Stimulated activated memory B cell treated with anti-CD40 and anti-IgM and Interleukin-4, amounts not matched to agents 10 μg/mL and 1 μg/mL and 100 μg/mL, for 72 hours (primary cell): ENCODE results near the gene PNLIPRP2.

Source experiments
- ATAC-seq: fragments of 150-1000 bp; cut with Tn5 transposase; 2 replicates; pipeline ENCODE4 v1.10.0; 2021
- H3K27ac Mint-ChIP-seq: one replicate; pipeline ENCODE4 v1.8.0; 2022; ENCODE audit warnings: mild to moderate bottlenecking, mixed read lengths
- H3K27me3 Mint-ChIP-seq: one replicate; pipeline ENCODE4 v1.8.0; 2022; ENCODE audit warnings: mixed read lengths
- H3K36me3 Mint-ChIP-seq: one replicate; pipeline ENCODE4 v1.8.0; 2022; ENCODE audit warnings: mixed read lengths
- H3K4me1 Mint-ChIP-seq: one replicate; pipeline ENCODE4 v1.8.0; 2022; ENCODE audit warnings: mixed read lengths
- H3K4me3 Mint-ChIP-seq: one replicate; pipeline ENCODE4 v1.8.0; 2022; ENCODE audit warnings: mild to moderate bottlenecking, moderate library complexity, mixed read lengths
- H3K9me3 Mint-ChIP-seq: one replicate; pipeline ENCODE4 v1.8.0; 2022; ENCODE audit warnings: mixed read lengths

PNLIPRP2 gene

DNA sequence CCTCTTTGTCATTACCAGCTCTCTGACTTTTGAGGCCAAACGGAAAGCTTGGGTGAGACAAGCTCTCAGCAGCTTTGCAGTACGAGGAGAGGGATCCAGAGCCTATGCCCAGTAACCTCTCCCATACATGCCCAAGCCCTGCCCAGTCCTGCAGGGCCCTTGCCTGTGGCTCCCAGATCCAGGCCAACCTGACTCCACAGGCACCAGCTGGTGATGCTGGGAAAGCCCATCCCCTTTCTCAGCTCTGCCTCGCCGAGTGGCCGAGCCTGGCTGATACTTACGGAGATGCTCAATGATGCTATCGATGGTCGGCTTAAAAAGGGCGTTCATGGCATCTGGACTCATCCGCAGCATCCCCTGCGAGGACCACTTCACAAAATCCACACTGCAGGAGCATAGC is 55.4 kb downstream of the PNLIPRP2 start:
- no peaks in the 10 kb centered on the region for H3K27me3 Mint-ChIP-seq
- H3K36me3 Mint-ChIP-seq, result no peaks in the 10 kb centered on the region
- no peak overlapping the region for H3K4me3 Mint-ChIP-seq
- H3K4me1 Mint-ChIP-seq, result no peaks in the 10 kb centered on the region
- ATAC-seq, result no peak
- H3K27ac Mint-ChIP-seq, result no peak overlapping the region
- no peaks in the 10 kb centered on the region for H3K9me3 Mint-ChIP-seq

DNA sequence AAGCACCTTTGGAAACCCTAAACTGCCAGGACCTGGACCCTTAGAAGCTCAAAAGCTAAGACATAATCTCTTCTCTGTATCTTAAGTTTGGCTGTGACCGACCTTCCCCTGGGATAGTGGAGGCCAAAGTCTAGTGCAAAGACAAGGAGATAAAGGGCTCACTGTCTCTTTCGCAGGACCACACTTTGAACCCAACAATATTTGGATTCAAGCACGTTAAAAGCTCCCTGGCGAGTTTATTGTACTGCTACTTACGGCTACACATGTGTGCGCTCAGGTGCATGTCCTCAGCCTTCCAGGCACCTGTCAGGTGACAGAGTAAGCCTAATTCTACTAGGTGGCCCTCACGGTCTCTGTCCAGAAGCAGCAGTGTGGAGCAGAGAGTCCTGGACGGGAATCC is 55.9 kb downstream of the PNLIPRP2 start:
- H3K27me3 Mint-ChIP-seq, result no peaks in the 10 kb centered on the region
- no peaks in the 10 kb centered on the region for H3K4me1 Mint-ChIP-seq
- no peak overlapping the region for H3K27ac Mint-ChIP-seq
- no peaks in the 10 kb centered on the region for H3K36me3 Mint-ChIP-seq
- no peaks in the 10 kb centered on the region for H3K9me3 Mint-ChIP-seq
- no peak overlapping the region for H3K4me3 Mint-ChIP-seq
- ATAC-seq, result no peak

DNA sequence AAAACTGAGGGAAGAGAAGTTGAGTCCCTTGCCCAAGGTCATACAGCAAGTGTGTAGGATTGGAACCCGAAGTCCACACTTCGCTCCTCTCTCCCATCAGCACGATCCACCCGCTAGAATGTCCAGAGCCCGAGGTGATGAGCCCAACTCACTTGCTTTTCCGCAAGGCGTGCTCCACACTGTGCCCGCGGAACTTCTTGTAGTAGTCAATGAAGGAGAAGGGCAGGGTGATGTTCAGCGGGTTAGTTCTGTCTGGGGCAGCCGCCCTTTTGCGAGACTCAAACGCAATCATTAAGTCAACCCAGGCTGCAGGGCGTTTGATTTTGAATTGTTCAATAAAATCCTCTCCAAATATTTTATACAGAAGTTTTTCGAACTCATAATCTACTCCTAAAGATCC is 58.6 kb downstream of the PNLIPRP2 start:
- Mint-ChIP-seq H3K4me3 (no peak overlapping the region), H3K27ac (no peak overlapping the region), H3K9me3 (no peaks in the 10 kb centered on the region), H3K36me3 (no peaks in the 10 kb centered on the region), H3K27me3 (no peaks in the 10 kb centered on the region), H3K4me1 (no peaks in the 10 kb centered on the region)
- ATAC-seq, result no peak

DNA sequence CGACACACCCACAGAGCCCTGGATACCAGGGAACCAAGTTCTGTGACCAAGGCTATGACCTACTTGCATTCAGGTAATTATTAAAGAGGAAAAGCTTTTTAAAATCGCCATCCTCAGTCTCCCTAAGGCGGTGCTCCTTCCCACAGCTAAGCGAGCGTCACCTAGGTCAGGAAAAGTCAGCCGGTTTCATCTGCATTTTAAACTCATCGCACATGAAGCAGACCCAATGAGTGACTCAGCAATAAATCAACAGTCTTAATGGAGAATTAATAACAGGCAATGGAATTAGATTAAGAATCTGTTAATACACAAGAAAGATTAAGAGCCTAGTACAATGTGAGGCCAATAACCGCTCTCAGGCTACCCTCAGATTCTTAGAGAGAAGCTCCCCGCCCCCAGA is 62.4 kb downstream of the PNLIPRP2 start:
- no peaks in the 10 kb centered on the region for H3K9me3 Mint-ChIP-seq
- H3K4me1 Mint-ChIP-seq, result no peaks in the 10 kb centered on the region
- H3K27me3 Mint-ChIP-seq, result peaks cover 10% of the 10 kb centered on the region
- no peak for ATAC-seq
- no peaks in the 10 kb centered on the region for H3K36me3 Mint-ChIP-seq
- H3K27ac Mint-ChIP-seq, result no peak overlapping the region
- H3K4me3 Mint-ChIP-seq, result no peak overlapping the region

DNA sequence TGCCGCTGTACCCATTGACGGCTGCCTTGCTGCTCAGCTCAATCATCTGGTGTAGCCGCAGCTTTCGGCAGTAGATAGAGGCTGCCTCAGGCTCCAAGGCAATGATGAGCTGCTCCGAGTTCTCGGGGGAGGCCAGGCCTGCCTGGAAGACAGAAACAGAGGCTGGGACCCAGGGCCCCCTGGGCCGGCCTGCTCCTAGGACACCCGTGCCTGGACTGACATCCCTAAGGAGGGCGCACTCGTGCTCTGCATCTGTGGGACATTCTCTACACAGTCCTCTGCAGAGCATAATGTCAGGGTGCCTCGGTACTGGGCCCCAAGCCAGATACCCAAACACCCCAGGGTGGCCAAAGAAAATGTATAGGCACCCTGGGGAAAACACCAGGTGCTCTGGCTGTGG is 63.1 kb downstream of the PNLIPRP2 start:
- peaks cover 10% of the 10 kb centered on the region for H3K27me3 Mint-ChIP-seq

DNA sequence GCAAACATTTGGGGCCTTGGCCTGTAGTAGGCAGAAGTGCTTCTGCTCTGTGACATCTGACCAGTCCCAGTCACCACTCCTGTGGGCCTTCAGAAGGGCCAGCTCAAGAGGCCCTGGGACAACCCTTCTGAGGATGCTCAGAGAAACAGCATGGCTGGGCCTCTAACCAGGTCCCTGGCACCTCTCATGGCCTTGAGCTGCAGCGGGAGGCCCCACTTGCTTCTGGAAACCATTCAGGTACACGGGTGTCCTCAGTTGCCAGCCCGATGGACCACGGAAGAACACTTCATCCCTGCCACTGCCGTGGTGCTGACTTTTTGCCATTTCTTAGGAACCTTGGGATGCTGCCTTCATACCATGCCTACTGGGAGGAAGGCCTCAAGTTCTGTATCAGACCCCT is 64.0 kb downstream of the PNLIPRP2 start:
- H3K9me3 Mint-ChIP-seq, result no peaks in the 10 kb centered on the region
- H3K4me3 Mint-ChIP-seq, result no peak overlapping the region
- no peak overlapping the region for H3K27ac Mint-ChIP-seq
- no peak for ATAC-seq
- no peaks in the 10 kb centered on the region for H3K4me1 Mint-ChIP-seq
- H3K36me3 Mint-ChIP-seq, result no peaks in the 10 kb centered on the region
- H3K27me3 Mint-ChIP-seq, result peaks cover 10% of the 10 kb centered on the region

More for the DNA sequence above, 63.1 kb downstream of the PNLIPRP2 start:
- Mint-ChIP-seq H3K4me1 (no peaks in the 10 kb centered on the region), H3K36me3 (no peaks in the 10 kb centered on the region), H3K4me3 (no peak overlapping the region), H3K9me3 (no peaks in the 10 kb centered on the region), H3K27ac (no peak overlapping the region)
- ATAC-seq, result no peak

DNA sequence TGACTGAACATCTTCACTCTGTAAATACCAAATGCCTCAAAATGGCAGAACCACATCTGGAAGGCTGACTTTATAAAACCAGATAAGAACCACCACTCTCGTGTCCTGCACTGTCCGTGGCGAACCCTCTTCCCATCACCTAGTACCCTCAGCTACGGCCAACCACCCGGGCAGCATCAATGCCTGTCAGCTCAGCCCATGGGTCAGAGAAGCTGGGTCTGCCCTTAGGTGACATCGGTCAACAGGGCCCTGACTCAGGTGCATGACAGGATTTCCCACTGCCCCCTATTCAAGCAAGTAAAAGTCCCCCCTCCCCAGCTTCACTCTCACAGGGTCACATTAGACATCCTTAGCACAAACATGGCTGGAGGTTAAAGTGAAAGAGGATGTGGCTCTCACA is 65.1 kb downstream of the PNLIPRP2 start:
- Mint-ChIP-seq H3K4me3 (no peak overlapping the region), H3K4me1 (no peaks in the 10 kb centered on the region), H3K36me3 (no peaks in the 10 kb centered on the region), H3K9me3 (no peaks in the 10 kb centered on the region), H3K27ac (no peak overlapping the region), H3K27me3 (peaks cover 10% of the 10 kb centered on the region)
- ATAC-seq, result no peak

DNA sequence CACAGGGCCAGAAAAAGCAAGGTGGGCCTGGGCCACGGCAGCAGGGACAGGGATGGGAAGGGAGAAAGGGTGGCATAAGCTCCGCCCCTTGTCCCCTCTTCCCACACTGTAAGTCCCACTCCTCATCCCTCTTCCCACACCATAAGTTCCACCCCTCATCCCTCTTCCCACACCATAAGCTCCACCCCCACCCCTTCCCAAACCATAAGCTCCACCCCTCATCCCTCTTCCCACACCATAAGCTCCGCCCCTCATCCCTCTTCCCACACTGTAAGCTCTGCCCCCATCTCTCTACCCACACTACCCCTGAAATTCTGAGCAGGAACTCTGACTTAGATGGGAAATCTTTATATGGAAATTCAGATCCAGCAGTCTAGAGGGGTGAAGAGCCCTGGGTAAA is 65.9 kb downstream of the PNLIPRP2 start:
- H3K27me3 Mint-ChIP-seq, result peaks cover 10% of the 10 kb centered on the region
- ATAC-seq, result no peak
- no peaks in the 10 kb centered on the region for H3K4me1 Mint-ChIP-seq
- H3K36me3 Mint-ChIP-seq, result no peaks in the 10 kb centered on the region
- H3K4me3 Mint-ChIP-seq, result no peak overlapping the region
- no peaks in the 10 kb centered on the region for H3K9me3 Mint-ChIP-seq
- no peak overlapping the region for H3K27ac Mint-ChIP-seq

DNA sequence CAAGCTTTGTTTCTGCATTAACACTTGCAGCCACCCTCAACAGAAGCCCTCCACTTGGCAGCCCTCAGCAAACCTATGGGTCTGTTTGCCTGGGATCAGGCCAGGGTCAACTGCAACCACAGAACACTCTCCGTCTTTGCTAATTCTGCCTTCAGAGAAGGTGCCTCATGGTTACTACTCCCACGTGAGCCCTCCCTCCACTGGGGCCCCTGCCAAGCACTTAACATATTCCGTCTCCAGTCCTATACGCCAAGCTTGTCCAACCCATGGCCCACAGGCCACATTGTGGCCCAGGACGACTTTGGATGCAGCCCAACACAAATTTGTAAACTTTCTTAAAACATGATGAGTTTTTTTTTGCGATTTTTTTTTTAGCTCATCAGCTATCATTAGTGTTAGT is 66.9 kb downstream of the PNLIPRP2 start:
- Mint-ChIP-seq H3K36me3 (no peaks in the 10 kb centered on the region), H3K27me3 (peaks cover 10% of the 10 kb centered on the region), H3K9me3 (no peaks in the 10 kb centered on the region), H3K27ac (no peak overlapping the region), H3K4me1 (no peaks in the 10 kb centered on the region), H3K4me3 (no peak overlapping the region)
- ATAC-seq, result no peak

DNA sequence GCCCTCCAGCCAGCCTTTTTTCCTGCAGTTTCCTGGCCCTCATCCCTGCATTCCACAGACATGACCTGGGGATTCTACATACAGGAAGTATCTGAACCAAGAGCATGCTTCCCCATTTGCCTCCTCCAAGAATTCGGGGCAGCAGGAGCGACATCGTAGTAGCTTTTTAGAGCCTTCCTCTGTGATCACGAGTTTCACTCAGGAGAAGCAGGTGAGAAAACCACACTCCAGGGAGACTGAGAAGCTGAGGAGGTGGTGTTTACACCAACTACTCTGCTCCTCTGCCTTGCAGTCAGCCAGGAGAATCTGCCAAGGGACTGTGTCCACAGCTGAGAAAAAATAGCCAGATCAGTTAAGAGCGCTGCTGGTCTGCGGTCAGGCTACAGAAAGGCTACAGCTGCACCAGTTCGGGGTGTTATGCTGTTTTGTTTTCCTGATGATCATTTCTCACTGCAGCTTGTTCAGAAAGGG is 67.5 kb downstream of the PNLIPRP2 start:
- Mint-ChIP-seq H3K36me3 (no peaks in the 10 kb centered on the region), H3K9me3 (no peaks in the 10 kb centered on the region), H3K4me1 (no peaks in the 10 kb centered on the region), H3K27ac (no peak overlapping the region), H3K27me3 (peaks cover 10% of the 10 kb centered on the region), H3K4me3 (no peak overlapping the region)
- ATAC-seq, result no peak

DNA sequence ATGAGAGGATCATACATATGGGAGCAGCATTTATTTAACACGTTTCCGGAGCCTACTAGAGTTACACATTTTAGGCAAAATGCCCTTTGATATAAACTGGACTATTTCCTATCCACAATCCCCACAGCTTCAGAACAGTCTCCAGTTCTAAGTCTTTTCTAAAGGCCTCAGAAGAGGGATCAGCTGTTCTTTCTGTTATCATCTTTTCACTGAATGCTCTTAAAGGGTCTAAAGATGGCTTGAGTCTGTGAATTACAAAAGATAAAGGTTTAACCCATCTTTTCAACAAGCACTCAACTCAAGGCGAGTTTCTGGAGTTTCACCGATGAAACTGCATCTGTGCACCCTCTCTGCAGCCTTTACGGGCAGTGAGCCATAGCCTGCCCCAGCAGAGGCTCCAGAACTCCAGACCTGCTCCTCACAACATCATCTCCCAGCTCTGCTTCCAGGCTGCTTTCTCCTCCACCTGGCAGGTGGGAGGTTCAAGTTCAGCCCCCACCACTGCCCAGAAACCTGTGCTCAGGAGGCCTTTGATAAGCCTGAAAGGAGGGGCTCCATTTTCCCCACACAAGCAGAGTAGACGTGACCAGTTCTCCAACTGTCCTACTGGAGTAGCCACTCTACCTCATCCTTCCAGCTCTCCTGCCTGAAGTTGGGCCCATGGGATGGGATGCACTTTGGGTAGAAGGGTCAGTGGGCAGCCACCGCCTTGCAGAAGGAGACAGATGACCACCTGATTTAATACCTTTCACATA is 68.2 kb downstream of the PNLIPRP2 start:
- Mint-ChIP-seq H3K4me3 (no peak overlapping the region), H3K36me3 (no peaks in the 10 kb centered on the region), H3K27me3 (peaks cover 10% of the 10 kb centered on the region), H3K27ac (no peak overlapping the region), H3K4me1 (no peaks in the 10 kb centered on the region), H3K9me3 (no peaks in the 10 kb centered on the region)
- no peak for ATAC-seq

DNA sequence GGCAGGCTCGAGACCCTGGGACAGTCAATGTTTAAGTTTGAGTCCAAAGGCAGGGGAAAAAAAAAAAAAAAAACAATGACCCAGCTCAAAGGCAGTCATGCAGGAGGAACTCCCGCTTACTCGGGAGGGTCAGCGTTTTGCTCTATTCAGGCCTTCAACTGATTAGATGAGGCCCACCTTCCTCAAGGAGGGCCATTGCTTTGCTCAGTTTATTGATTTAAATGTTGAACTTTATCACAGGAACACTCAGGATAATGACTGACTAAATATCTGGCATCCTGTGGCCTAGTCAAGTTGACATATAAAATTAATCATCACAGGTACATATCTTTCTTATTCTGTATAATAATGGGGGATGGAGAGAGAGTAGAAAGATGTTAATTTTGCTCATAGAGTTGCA is 69.0 kb downstream of the PNLIPRP2 start:
- no peak for ATAC-seq
- Mint-ChIP-seq H3K4me1 (no peaks in the 10 kb centered on the region), H3K27me3 (peaks cover 10% of the 10 kb centered on the region), H3K36me3 (no peaks in the 10 kb centered on the region), H3K4me3 (no peak overlapping the region), H3K27ac (no peak overlapping the region), H3K9me3 (no peaks in the 10 kb centered on the region)

DNA sequence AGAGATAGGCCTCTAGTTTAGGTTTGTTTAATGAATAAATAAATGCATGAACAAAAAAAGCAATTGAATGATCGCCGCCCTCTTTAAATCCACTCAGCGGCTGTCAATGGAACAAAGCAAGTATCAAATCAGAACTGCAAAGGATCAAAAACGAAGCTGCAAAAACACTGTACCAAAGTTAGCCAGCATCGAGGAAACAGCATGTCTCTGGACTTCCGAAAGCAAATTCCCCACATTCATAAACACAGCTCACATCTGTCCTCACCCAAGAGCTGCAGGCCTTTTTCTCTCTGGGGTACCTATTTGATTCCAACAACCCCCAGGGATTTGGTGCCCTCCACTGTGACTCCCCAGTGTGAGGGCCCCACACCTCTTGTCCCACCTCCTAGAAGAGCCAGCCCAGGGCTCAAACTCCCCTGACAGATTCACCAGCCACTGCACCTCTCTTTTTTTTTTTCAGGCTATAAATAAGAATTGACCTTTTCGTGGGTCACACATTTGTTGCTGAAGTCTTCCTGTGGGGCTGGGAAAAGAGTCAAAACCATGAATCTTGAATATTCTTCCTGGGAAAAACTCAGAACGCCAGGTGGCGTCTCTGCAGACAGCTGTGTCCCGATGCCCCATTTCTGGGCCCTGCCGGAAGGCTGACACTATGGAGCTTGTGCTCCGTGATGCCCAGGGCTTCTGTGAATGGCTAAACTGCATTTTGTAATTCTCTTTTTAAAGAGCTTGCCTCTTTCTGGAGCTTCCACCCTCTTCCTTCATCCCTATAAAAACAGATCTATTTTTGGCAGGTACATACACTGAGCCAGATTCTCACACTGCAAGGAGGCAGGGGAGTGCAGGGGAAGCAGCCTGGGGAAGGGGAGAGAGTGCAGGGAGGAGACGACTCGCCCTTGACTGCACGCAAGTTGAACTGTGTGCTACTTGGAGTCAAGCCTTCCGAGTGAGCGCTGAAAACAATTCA is 69.9 kb downstream of the PNLIPRP2 start:
- Mint-ChIP-seq H3K36me3 (no peaks in the 10 kb centered on the region), H3K27me3 (peaks cover 10% of the 10 kb centered on the region), H3K4me1 (no peaks in the 10 kb centered on the region), H3K27ac (no peak overlapping the region), H3K4me3 (no peak overlapping the region), H3K9me3 (no peaks in the 10 kb centered on the region)
- ATAC-seq, result no peak

DNA sequence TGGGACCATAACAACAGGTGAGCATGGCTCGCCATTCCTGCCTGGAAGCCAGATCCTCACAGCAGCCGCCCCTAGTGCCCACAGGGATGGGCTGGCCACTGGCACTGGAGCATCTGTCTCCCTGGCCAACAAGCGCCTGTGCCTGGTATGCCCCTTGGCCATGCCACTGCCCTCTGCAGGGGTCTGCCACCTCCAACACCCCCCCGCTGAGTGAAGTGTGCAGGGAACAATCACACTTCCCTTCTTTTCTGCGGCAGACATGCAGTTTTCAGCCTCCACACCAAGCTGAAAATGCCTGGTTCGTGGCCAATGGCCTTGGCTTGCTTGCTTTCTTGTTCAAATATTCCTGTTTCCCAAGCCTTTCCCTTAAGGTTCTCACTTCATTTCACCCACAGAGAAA is 70.9 kb downstream of the PNLIPRP2 start:
- Mint-ChIP-seq H3K27me3 (peaks cover 6% of the 10 kb centered on the region), H3K27ac (no peak overlapping the region), H3K4me3 (no peak overlapping the region), H3K4me1 (no peaks in the 10 kb centered on the region), H3K9me3 (no peaks in the 10 kb centered on the region), H3K36me3 (no peaks in the 10 kb centered on the region)
- no peak for ATAC-seq

DNA sequence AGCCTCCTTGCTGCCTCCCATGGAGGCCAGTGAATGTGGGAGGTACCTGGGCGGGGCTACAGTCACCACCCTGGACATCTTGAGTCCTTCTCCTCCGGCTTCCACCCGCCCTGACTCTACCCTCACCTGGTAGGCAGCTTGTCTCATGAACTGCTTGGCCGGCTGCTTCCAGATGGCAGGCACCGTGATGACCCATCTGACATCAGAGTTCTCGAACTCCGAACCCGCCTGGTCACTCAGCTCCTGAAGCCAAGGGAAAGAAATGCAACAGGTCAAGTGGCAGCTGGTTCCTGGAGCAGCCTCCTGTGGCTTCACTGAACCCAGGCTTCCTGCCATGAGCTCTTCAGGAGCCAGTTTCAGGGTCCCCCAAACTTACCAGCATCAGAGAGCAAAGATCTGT is 71.5 kb downstream of the PNLIPRP2 start:
- Mint-ChIP-seq H3K9me3 (no peaks in the 10 kb centered on the region), H3K27me3 (peaks cover under 1% of the 10 kb centered on the region), H3K4me1 (no peaks in the 10 kb centered on the region), H3K4me3 (no peak overlapping the region), H3K27ac (no peak overlapping the region), H3K36me3 (no peaks in the 10 kb centered on the region)
- ATAC-seq, result no peak
